GM12873 (cell line): ENCODE measurements around the gene REXO1.

Experiments used
- TF ChIP-seq, protein P1 (sequence below): IDR thresholded peaks from 2 replicates; pipeline ENCODE4 v1.5.1; 2012; ENCODE audit warnings: low read depth, mild to moderate bottlenecking, moderate library complexity, low read length, control low read depth; ENCODE audit not compliant: insufficient read depth; ENCODE audit errors: missing control alignments

The REXO1 gene

DNA sequence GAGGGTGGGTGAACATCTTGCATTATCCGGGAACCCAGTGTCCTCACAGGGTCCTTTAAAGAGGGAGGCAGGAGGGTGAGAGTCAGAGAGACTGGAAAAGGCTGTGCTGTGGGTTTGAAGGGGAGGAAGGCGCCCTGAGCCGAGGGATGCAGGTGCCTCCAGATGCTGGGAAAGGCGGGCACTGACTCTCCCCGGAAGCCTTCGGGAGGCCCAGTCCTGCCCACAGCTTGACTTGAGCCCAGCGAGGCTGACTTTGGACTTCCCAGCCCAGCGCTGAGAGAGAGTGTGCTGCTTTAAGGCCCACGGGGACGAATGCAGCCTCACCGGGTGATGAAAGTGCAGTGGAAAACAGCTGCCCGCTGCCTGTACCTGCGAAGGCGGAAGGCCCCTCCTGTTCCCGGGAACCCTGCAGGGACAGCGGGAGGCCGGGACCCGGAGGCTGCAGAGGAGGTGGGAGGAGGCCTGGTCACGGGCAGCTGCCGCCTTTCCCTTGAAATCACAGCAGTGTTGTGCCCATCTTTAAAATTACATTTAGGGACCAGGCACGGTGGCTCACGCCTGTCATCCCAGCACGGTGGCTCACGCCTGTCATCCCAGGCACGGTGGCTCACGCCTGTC lies 16.1 kb downstream of the REXO1 start:
- TF ChIP-seq, protein P1, sequence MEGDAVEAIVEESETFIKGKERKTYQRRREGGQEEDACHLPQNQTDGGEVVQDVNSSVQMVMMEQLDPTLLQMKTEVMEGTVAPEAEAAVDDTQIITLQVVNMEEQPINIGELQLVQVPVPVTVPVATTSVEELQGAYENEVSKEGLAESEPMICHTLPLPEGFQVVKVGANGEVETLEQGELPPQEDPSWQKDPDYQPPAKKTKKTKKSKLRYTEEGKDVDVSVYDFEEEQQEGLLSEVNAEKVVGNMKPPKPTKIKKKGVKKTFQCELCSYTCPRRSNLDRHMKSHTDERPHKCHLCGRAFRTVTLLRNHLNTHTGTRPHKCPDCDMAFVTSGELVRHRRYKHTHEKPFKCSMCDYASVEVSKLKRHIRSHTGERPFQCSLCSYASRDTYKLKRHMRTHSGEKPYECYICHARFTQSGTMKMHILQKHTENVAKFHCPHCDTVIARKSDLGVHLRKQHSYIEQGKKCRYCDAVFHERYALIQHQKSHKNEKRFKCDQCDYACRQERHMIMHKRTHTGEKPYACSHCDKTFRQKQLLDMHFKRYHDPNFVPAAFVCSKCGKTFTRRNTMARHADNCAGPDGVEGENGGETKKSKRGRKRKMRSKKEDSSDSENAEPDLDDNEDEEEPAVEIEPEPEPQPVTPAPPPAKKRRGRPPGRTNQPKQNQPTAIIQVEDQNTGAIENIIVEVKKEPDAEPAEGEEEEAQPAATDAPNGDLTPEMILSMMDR: no peak

DNA sequence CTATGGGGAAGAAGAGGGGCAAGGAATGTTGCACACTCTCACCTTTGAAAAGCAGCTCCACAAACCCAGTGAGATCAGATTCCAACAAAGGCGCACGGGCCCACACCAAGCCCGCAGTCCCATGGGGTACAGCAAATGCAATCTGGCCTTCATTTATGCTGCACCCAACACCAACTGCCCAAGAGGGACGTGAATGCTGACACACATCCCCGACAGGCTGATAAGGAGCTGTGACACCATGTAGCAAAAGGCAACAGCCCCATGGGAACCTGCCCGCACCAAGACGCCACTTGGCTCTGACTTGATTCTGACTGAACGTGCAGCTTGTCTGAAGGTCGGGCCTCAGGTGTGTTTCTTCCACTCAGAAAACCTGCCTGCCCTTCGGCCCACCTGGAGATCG lies 17.3 kb downstream of the REXO1 start:
- TF ChIP-seq, protein P1: no peak

DNA sequence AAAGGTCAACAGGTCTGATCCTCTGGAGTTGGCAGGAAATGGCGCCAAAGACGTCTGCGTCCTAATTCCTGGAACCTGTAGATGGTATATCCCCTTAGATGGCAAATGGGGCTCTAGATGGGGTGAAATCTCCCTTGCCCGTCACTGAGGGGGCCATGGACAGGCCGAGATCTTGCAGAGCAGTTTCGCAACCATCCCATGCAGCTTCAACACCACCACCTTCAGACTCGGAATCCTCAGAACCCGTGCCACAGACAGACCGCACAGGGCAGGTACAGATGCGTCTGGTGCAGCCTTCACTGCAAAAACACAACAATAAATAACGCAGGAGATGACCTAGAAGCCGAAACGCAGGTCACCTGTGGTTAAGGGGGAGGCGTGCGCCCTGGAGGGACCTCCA lies 17.7 kb downstream of the REXO1 start:
- TF ChIP-seq, protein P1: no peak

DNA sequence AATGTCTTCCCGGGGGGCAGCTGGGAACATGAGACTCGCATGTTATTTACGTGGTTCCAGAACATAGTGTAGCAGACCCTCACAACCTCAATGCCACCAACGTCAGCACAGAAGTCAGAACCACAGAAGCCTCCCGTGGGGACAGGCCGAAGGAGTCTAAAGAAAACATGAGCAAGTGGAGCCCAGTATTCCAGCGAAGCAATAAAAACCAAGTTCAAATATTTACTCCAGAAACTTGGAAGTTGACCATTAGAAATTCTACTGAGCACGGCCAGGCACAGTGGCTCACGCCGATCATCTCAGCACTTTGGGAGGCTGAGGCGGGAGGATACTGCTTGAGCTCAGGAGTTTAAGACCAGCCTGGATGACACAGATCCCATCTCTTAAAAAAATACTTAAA lies 18.3 kb downstream of the REXO1 start:
- TF ChIP-seq, protein P1: no peak

DNA sequence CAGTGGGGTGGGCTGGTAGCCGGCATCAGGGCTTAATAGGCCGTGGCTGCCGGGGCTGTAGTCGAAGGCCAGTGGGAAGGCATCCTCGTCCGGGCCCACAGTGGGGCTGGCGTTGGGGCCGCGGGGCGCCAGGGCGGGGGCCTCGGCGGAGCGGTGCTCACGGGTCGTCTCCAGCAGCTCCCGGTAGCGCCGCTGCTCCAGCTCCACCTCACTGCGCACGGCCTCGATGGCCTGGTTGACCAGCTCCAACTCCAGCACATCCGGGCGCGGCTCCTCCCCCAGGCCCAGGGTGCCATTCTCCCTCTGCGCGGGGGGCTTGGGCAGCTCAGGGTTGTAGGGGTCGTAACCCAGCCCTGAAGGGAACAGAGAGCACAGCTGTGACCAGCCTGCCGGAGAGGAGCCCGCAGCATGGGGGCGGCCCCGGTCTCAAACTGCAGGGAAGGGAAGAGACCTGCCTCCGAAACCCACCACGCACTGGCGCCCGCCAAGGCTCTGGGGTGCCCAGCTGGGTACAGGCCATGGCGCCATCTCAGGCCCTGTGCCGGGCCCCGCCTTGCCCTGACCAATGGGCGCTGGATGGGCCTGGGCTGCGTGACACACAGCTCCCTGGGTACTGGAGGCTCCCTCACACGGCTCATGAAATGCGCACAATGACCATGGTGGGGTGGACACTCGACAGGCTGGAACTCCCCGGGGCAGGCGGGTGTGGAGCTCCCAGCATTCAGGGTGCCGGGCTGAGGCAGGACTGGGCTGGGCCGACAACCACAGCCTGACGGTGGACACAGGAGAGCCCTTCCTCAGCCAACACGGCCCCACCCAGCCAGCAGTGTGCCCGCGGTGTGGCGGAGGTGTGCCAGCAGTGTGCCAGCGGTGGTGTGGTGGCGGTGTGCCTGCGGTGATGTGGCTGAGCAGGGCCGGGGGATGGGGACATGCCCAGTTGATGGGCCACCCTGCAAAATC lies 19.7 kb downstream of the REXO1 start:
- TF ChIP-seq, protein P1: no peak

DNA sequence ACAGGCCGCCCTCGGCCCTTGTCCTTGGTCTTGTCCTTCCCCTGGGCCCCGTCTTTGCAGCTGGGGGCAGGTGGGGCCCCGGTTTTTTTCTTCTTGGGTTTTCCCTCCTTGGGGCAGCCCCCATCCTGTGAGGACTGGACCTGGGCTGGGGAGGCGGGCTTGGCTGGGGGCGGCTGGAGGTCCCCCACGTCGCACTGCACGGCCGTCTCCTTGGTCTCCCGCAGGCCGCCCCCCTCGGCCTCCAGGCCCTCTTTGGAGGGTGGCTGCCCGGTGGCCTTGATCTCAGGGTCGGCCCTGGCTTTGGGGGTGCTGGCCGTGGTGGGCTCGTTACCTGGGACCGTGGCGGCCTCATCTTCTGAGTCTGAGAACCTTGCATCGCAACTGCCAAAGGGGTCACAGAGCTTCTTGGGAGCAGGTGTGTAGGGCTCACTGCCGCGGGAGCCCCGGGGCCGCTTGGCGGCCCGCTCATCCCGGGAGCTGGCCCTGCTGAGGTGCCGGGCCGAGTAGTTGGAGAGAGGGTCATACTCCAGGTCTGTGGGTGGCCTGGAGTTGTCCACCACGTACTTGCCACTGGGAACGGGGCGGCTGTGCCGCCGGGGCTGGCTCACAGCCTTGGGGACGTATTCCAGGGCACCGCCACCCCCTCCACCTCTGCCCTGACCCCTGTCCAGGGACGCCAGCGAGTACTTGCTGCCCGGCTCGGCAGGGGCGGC lies 20.6 kb downstream of the REXO1 start:
- TF ChIP-seq, protein P1: no peak
